HG03097 (cell line): ENCODE results near the gene ANKS1B.

Experiments used
- ATAC-seq: cut with Tn5 transposase; IDR thresholded peaks from one replicate; pipeline ENCODE4 v1.9.1; 2021; ENCODE audit not compliant: unreplicated experiment, low FRiP score

The ANKS1B gene

DNA sequence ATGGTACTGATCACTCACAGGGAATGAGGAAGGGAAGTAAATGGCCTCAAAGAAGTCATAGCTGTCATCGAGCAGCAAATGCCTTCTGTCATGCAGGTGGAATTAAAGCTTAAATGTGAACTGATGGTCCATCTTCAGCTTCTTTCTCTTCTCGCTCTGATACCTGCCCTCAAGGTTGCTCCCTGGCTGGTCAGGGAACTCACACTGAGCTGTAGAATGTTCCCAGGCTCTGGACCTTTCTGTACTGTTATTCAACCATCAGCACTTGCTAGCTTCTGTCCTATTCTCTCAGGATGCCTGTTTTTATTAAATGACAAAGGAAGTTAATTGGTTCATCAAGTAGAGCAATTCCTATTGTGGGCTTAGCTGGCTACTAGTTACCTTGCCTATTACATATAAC lies 875.8 kb downstream of the ANKS1B start:
- no peak for ATAC-seq

DNA sequence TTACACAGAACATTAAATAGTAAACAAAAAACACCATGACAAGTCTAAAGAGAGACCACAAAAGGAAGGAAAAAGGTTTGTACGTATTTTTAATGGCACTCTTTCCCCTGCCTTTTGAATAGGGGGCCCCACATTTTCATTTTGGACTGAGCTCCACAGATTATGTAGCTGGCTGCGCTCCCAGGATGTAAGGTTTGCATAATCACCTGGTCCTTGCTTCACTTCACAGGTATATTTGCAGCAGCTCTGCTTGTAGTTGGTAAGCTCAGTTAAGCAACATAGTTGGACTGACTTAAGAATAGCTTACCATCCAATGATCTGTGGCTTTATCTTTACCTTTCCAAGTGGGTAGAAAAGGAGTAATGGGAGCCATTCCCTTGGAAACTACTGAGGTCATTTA lies 885.0 kb downstream of the ANKS1B start:
- no peak for ATAC-seq

DNA sequence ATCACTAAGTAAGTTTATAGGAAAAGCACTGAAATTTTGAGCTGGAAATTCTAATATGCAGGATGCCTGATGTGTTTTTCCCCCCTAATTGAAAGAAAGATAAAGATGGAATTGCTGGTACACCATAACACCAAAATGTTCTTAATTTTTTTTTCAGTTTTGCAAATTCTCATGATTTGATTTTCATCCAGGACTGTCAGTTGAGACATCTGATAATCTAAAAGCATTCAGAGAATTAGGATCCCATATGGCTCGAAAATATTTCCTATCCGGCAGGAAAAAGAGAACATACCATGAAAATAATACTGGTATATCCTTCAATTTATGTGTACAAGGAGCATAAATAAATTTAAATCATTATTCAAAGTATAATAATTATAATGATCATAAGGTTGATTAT lies 887.6 kb downstream of the ANKS1B start:
- ATAC-seq: no peak

DNA sequence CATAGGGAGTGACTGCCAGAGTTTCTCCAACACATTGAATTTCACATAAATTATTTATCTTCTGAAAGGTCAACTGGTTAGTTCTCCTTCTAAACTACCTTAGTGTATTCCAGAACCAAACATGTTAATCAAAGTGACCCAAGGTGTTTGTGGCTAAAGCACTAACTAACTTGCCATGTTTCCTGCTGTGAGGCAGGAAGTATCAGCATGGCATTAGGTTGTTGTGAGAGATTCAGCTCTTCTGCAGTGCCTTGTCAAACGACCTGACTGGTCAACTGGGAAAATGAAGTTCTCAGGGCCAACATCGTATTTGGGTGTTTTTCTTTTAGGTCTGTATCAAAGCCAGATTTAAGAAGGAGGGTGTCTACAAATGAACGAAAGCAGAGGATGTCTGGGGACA lies 891.6 kb downstream of the ANKS1B start:
- ATAC-seq: no peak

DNA sequence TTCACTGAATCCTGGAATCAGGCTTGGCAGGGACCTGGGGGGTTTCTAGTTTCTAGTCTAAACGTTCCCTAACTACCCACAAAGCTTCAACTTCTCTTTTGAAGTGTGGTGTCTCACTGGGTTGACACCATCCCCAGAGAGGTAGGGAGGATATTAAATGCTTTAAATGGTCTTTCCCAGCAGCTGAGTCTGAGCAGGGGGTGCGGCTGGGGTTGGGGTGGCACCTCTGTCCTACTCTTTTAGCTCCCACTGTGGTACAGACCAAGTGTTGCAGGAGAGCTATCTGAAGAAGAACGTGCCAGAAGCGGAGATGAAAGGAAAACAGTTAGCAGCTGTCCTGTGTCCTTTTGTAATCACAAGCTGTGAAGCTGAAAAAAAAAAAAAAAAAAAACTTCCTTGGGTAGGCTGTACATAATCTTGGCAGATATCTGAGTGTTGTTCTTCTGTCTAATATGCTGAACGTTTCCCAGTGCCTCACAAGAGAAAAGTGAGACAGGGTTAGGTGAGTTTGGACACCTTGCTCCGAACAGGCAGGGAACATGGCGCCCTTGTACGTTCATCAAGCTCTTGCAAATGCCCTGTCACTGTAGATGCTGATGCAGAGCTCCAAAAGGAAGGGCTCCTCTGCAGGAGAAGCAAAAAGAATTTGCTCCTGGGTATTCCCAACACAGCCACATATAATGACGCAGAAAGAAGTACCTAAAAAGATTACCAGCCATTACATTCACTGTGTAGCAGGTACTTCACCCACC lies 892.5 kb downstream of the ANKS1B start:
- no peak for ATAC-seq

DNA sequence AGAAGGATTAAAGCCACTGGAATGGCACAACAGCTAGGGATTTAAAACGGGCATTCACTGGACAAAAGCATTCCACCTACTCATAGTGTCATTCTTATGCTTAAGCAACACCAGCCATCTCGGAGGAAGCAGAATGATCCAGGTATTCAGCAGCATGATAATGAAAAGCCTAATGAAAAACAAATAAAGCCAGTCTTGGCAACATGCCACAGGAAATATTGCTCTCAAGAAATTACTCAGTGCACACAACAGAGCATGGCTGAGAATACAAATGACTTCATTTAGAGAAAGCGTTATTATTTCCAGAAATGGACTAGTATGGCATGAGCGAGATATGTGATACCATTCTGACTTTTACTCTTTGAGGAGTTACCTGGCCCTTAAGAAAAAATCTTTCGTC lies 897.5 kb downstream of the ANKS1B start:
- no peak for ATAC-seq

DNA sequence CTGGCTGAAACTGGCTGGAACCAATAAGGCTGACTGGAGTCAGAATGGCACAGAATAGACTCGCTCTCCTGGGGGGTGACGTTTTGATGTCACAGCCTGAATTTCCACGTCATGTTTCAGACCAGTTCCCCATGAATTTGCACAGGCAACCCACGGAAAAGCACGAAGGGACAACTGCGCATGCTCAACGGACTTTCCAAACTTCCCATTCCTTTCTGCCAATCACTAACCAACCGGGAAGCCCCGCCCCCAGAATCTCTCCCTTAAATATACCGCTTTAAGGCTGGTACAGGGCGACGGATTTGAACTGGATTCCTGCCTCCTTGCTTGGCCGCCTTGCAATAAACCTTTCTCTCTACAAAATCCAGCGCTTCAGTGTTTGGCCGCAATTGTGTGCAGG lies 904.9 kb downstream of the ANKS1B start:
- no peak for ATAC-seq

DNA sequence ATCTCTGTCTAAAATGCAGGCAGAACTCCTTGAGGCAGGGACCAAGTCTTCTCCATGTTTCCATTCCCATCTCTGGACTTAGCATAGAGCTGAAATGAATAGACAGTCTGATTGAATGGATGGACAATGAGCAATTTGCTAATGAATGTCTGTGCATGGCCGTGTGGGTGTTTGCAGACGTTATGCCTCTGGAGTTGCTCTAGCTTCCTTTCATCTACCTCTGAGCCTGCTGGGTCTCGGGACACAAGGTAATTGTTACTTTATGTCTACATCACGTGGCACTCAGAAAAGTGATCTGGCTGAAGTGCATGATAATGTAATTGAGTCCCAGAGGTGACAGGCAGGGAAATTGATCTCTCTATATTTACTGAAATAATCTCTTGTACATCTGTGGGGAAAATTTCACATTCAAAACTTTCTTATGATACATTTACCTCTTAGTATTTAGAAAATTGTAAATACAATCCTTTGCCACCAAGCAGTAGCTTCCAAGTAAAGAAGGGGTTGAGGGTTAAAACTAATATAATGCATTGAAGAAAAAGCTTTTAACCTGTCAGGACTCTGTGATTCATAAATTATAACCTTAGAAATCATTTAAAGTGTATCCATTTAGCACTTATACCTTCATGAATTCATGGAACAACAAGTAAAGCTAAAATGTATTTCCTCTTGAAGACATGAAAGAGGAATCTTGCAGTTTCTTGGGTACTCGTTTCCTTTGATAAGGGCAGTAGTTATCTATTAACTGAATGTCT lies 915.6 kb downstream of the ANKS1B start:
- no peak for ATAC-seq

DNA sequence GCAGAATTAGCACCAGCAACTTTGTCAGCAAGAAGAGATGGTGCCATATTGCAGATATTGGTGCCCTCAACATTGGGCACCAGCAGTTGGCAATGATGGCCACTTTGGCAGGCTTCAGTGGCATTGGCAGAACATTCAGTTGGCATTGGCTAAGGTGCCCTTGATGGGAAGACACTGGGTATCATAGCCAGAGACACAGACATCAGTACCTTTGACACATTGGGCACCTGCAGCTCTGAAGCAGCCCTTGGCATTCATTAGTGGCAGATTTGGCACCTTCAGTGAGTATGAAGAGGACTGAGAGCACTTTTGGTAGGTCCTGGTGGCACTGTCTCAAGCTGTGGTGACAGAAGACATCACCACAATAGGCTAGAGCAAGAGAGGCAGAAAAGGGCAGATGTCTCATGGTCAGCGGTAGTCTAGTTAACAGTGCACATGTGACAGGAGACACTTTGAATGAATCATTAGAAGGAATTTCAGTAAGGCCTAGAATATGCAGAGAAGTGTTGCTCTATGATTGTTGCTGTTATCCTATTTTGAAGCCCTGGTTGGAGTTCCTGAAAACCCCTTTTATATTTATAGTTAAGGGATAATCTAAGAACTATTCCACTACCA lies 917.5 kb downstream of the ANKS1B start:
- no peak for ATAC-seq

DNA sequence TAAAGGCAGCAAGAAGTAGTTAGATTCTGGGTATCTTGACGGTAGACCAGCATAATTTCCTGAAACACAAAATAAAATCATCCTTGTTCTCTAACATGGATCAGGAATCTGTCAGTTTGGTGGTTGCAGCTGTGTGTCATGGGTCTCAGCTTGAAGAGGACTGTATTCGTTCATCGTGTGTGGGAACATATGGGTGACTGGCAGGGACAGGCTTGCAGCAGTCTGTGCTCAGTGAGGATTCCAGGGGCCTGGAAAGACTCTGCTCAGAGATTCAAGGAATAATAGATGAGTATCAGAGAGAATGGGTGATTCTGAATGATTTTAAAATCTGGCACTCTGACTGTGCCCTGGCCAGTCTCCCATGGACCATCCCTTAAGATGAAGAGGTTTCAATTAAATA lies 918.0 kb downstream of the ANKS1B start:
- ATAC-seq: no peak

DNA sequence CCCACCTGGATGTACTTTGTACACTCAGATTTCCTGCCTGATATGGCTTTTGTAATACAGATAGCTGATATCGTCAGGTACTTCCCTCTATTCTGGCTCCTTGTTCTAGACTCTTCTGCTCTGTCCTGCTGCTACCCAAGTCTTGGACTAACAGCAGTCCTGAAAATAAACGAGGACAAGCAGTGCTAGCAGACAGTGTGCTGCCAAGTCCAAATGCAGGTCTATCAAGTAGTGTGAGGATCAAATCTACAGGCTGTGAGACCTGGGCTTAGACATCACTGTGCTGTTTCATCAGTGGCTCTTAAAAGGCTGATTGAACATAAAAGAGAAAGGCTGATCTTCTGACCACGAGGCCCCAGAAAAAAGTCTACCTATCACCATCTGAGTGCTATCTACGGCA lies 921.6 kb downstream of the ANKS1B start:
- ATAC-seq: no peak

DNA sequence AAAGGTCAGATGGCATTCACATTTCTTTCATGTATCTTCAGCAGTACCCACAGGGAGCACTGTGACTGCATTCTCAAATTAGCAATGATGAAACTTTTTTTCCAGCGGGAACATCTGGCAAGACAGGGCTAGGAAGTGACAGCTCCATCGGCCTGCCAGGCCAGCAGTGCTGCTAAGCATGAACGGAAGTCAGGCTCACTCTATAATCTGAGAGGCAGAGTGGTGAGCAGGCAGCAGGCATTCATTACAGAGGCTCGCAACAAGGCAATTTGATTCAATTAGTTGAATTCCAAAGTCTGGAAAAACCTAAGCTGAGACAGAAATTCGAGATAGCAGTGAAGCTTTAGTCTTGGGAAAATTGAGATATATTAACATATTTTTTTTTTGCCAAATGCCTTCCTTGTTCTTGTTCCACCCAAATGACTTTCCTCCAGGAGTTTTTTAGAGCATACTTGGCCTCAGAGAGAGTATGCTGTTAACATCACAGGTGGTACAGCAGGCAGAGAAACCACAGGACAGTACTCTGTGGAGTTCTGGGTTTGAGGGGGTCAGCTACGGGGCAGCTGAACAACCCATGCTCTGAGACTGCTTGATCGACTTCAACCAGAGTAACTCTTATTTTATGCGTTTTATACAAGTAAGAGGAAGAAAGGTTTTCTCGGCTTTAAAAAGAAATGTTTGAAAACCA lies 924.8 kb downstream of the ANKS1B start:
- no peak for ATAC-seq

DNA sequence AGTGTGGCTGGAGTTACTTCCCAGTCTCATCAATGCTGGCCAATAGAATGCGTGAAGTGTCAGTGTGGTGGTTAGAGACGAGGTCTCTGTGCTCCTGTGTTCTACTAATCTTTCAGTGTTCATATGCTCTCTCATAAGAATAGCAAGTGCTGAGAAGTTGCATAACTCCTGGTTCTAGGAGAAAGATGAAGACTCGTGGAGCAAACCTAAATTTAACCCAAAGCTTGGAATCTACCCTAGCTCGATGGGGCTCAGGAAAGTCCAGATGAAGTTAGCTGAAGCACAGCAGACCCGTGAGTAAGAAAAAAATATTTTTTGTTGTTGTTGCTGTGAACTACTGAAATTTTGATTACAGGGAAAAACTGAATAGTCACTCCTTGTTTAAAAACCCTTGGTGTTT lies 927.1 kb downstream of the ANKS1B start:
- no peak for ATAC-seq

DNA sequence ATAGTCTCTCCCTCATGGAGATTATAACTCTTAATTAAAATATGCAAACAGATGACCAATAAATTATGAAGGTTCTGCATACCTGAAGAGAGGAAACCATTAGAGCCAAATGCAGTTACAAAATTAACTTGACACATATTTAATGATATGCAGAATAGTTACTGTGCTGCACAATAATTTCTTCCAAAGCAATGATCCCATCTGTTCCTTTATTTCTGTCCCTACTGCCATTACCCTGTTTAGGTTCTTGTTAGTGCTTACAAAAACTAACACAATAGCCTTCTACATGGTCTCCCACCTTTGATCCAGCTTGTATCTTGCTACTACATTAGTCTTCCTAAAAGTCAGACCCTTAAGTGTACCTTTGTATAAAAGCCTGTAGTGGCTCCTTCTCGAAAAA lies 928.5 kb downstream of the ANKS1B start:
- no peak for ATAC-seq

DNA sequence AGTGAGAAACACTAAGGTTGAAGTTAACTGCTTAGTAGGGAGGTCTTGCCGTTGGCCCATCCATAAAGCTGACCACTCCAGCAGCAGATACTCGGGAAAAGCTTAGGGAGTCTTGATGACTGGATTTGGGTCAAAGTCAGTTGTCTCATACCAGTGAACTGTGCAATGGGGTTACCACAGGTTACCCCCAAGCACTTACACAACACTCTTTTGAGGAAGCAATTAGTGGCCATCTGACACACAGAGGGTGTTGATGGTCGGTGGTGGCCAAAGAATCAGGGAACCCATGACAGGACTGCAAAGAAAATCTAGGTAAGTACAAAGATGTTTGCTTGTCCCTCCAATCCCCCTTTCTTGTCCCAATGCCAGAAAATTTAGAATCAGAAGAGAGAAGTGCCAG lies 929.4 kb downstream of the ANKS1B start:
- no peak for ATAC-seq

DNA sequence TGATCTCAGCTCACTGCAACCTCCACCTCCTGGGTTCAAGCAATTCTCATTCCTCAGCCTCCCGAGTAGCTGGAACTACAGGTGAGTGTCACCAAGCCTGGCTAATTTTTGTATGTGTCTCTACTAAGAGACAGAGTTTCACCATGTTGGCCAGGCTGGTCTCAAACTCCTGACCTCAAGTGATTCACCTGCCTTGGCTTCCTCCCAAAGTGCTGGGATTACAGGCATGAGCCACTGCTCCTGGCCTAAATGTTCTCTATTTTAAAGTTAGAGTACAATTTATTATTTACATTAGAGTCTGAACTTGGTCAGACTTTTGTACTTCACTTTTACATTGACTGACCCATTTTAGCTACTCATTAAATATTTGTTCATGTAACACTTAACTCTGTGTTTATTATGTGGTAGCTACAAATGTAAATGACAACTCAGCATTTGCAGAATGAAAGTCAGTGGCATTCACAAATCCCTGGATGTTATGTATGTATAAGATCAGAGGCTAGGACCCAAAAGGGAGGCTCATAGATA lies 930.1 kb downstream of the ANKS1B start:
- no peak for ATAC-seq

DNA sequence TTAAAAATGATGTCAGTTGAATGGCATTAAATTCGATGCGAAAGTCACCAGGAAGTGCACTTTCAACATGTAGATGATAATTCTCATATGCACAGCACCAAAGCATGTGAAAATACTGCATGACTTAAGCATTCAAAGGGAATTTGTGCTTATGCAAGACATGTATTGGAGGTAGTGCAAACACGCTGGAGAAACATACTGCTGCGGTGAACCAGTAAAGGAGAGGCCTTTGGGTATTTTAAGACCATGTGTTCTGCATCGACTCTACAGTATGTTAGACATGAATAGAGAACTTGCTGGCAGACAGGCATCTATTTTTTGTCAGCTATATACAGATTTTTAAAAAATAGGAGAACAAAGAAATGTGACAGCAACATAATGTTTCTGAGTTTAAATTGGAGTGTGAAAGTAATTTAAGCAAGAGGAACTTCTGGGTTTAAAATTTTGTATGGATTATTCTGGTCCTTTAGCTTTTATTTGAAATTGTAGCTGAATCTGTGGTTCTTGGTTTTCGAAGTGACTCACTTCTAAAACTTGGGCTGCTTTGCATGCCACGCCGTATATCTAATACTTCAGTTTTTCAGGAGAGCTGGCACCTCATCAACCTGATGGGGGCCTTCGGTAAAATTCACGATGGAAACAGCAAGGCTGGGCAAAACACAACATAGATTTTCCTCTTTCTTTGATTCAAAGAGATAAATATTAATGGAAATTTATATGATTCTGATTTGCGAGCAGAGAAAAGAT lies 930.9 kb downstream of the ANKS1B start:
- ATAC-seq: no peak

DNA sequence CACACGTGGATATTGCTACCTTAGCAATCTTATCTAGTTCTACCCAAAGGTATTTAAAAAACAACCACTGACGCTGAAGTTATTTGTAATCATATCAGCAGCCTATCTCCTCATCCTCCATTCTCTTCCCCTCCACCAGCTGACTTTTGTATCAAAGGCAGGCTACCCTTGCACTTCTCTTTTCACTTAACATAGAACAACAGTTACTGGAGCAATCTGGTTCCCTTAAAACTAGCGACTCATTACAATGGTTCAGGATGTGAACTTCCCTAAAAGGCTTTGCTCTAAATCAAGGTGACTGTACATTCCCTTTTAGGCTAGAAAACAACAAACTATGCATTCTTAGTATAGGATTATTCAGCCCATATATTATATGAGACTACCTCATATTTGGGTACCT lies 935.0 kb downstream of the ANKS1B start:
- ATAC-seq: no peak

DNA sequence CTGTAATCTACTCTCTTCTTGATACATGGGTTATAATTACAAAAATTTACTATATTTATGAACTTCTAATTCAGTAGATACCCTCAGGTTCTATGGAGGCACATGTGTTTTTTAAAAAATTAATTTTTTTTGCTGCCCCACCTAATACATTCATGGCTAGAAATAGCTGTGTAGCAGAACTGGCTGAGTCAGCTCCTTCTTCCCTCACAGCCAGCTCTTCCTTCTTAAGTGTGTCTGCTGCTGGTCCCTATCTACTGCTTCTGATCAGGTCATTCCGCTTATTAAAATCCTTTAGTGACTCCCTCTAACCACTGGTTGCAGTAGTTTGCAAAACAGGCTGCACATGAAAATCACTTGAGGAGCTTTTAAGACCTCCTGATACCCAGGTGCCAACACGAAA lies 939.6 kb downstream of the ANKS1B start:
- no peak for ATAC-seq

DNA sequence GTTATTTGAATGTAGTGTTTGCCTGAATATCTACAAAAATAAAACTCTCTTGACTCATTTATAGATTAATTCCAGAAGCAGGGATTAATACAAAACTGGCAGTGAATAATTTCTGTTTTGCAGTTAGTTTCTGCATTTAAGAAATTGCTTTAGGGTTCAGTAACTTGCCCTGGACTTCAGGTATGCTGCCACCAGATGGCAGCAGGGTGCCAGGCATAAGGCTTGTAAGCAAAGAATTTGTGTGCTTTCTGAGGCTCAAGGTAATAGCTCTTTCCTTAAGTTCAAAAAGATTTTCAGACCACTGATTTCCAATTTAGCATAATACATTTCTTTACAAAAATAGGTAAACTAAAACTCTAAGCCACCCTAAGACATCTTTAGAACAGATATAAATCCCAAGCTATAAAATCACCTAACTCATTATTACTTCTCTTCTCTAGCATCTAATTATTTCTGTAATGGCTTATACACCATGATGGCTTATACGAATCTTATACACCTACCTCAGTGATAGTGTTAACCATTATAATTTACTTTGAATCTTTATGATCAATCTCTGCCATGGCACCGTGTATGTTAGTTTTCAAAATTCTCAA lies 941.3 kb downstream of the ANKS1B start:
- no peak for ATAC-seq
